HG02623 (cell line): ENCODE results near the gene SERPINB6.
"Not testable (repeated sequence)": the region's sequence is repeated elsewhere in the genome, so short reads cannot be mapped to it uniquely, and the experiment has no call there.

ENCODE experiments used
- ATAC-seq: cut with Tn5 transposase; IDR thresholded peaks from one replicate; pipeline ENCODE4 v1.9.1; 2021; ENCODE audit warnings: moderate library complexity; ENCODE audit not compliant: unreplicated experiment

Gene SERPINB6

DNA sequence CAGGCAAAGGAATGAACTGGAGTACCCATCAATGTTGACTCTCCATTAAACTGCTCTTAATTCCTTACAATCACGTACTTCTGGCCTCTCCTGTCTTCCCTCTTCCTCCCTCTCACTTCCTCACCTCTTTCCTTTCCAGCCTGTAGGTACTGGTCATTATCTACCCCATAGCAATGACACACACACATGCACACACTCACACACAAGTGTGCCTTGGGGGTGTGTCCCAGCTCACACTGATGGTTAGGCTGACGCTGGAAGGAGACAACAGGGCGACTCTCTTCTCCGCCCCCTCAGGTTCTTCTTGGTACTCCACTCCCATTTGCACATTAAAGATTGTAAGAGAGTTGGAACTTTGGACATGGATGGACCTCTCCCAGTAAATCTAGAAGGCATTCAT, 54.3 kb downstream of the SERPINB6 start:
- no peak for ATAC-seq

GRCh38 chr6:2916158-2916925, 55.0 kb downstream of the SERPINB6 start:
- no peak for ATAC-seq

GRCh38 chr6:2915150-2915549, 56.2 kb downstream of the SERPINB6 start:
- ATAC-seq = no peak

DNA sequence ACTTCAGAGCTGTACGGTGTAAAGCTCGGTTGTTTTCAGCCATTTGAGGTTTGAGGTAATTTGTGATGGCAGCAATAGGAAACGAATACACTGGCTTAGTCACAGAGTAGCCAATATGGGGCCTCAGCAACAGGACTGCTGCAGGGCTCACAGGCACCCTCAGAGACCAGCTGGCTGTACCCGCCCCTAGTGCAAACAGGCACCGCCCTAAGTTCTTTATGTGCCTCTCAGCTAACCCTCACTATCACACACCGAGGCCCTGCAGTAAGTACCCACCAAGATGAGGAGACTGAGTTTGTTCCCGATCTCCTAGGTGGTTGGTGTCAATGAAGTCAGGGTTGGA, 57.1 kb downstream of the SERPINB6 start:
- no peak for ATAC-seq

DNA sequence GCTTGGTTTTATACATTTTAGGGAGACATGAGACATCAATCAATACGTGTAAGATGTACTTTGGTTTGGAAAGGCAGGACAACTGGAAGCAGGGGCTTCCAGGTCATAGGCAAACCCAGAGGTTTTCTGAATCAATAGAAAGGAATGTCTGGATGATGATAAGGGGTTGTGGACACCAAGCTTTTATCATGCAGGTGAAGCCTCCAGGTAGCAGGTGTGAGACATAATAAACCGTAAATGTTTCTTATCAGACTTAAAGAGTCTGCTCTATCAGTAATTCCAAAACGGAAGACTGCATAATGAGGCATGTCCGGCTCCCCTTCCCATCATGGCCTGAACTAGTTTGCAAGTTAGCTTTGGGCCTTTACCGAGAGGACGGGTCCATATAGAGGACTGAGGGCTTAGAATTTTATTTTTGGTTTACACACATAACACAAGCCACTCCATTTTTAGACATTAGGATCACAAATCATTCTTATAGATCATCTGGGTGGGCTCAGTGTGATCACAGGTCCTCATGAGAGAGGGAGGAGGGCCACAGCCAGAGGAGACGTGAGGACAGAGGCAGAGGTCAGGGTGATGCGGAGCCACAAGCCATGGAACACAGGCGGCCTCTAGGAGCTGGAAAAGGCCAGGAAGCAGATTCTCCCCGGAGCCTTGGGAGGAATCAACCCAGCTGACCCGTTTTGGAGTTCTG, 57.6 kb downstream of the SERPINB6 start:
- ATAC-seq = no peak

DNA sequence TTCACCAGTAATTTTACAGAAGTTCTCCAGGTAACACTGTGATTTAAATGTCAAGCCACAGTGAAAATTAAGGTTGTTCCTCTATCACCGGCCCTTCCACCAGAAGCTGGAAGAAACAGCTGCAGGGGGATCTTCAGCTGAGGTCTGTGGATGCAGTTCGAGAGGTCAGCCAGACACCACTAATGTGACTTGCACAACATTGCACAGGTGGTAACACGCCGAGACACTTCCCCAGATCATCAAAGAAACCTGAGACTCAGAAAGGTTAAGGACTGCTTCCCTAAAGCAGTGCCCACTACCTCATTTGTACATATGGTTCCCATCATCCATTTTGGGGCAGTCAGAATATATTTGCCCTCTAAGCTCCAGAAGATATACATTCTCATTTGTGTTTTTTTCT, 60.2 kb downstream of the SERPINB6 start:
- ATAC-seq = no peak

- ATAC-seq = no peak
Observed at GRCh38 chr6:2909718-2910117, 61.6 kb downstream of the SERPINB6 start.

GRCh38 chr6:2909051-2909606, 62.2 kb downstream of the SERPINB6 start:
- ATAC-seq = not testable (repeated sequence)

DNA sequence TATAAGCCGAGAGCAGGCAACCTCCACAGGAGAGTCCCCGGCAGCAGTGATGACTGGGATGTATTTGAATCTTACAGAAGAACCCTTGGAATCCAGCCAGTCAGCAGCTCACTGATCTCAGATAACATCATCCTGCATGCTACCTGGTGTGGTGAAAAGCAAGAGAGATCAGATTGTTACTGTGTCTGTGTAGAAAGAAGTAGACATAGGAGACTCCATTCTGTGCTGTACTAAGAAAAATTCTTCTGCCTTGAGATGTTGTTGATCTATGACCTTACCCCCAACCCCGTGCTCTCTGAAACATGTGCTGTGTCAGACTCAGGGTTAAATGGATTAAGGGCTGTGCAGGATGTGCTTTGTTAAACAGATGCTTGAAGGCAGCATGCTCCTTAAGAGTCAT, 62.9 kb downstream of the SERPINB6 start:
- not testable (repeated sequence) for ATAC-seq

GRCh38 chr6:2903411-2904185, 67.8 kb downstream of the SERPINB6 start:
- not testable (repeated sequence) for ATAC-seq

GRCh38 chr6:2901645-2902502, 69.5 kb downstream of the SERPINB6 start:
- not testable (repeated sequence) for ATAC-seq

DNA sequence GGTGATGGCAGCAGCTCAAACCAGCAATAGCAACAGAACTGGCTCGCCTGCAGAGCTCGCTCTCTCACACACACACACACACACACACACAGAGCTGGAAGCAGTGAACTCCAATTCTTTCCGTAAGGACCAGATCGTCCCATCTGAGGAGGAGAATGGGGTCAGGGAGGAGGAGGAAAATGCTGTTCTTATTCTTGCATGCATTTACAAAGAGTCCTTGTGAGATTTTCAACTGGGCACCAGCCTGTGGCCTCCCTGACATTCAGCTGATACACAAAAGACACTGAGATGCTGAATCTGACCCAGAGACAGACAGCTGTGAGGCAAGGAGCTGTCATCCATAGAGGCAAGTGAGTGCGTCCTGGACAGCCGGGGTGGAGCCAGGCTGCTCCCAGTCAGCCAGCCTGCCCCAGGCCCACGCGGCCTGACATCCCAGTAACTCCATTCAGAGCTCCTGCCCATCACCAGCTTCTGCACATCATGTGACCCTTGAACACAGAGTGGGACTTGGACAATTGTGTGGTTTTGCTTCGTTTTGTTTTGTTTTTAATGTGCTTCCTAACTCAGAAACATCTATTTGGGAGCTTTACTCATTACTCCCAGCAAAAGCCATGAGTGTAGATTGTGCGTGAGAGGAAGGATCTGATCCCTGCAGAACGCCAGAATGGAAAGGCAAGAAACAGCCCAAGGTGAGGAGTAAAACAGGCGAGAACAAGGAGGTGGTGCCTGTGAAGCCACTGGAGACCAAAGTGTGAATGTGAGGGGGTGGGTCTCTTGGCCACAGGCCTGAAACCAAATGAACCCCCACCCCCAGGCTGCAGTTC, 70.3 kb downstream of the SERPINB6 start:
- no peak for ATAC-seq

GRCh38 chr6:2900221-2900807, 71.1 kb downstream of the SERPINB6 start:
- ATAC-seq = no peak

- ATAC-seq = no peak
Observed at GRCh38 chr6:2899596-2899995, 71.8 kb downstream of the SERPINB6 start.
